Parathyroid adenoma (tissue), 2 donors: ENCODE measurements around the gene RNF11.

Experiments used
- H2AFZ ChIP-seq: fragments of 300-600 bp; sonication (generic); one replicate; pipeline ENCODE4 v1.7.0; 2017; ENCODE audit warnings: antibody characterized with exemption, mild to moderate bottlenecking
- H3K27ac ChIP-seq: fragments of 300-600 bp; sonication (generic); one replicate; pipeline ENCODE4 v1.7.0; 2017
- H3K27me3 ChIP-seq: fragments of 300-600 bp; sonication (generic); one replicate; pipeline ENCODE4 v1.7.0; 2017; ENCODE audit warnings: low read length; ENCODE audit not compliant: control insufficient read depth, insufficient read depth
- H3K36me3 ChIP-seq: fragments of 300-600 bp; sonication (generic); one replicate; pipeline ENCODE4 v1.7.0; 2017; ENCODE audit warnings: low read length; ENCODE audit not compliant: control insufficient read depth, insufficient read depth
- H3K4me1 ChIP-seq: fragments of 300-600 bp; sonication (generic); one replicate; pipeline ENCODE4 v1.7.0; 2017; ENCODE audit warnings: control low read depth
- H3K4me2 ChIP-seq: fragments of 300-600 bp; sonication (generic); one replicate; pipeline ENCODE4 v1.7.0; 2017; ENCODE audit warnings: low read length
- H3K4me3 ChIP-seq: fragments of 300-600 bp; sonication (generic); one replicate; pipeline ENCODE4 v1.7.0; 2017; ENCODE audit warnings: low read depth, low read length
- H3K79me2 ChIP-seq: fragments of 300-600 bp; sonication (generic); one replicate; pipeline ENCODE4 v1.7.0; 2017; ENCODE audit warnings: control low read depth
- H3K9ac ChIP-seq: fragments of 300-600 bp; sonication (generic); one replicate; pipeline ENCODE4 v1.7.0; 2017; ENCODE audit warnings: mild to moderate bottlenecking
- H3K9me3 ChIP-seq: fragments of 300-600 bp; sonication (generic); one replicate; pipeline ENCODE4 v1.7.0; 2017; ENCODE audit warnings: low read length; ENCODE audit not compliant: control insufficient read depth
- CTCF ChIP-seq: fragments of 300-600 bp; sonication (generic); IDR thresholded peaks from one replicate; pipeline ENCODE4 v1.7.0; 2017; ENCODE audit warnings: antibody characterized with exemption, mild to moderate bottlenecking
- donor health status: primary hyperparathyroidism.

RNF11 gene

GRCh38 chr1:51263147-51263877, 27.2 kb downstream of the RNF11 start:
- no peak overlapping the region for H3K27ac ChIP-seq

GRCh38 chr1:51264451-51264850, 28.4 kb downstream of the RNF11 start:
- H3K27me3 ChIP-seq = no peaks in the 10 kb centered on the region
- no peaks in the 10 kb centered on the region for H3K9me3 ChIP-seq
- no peak overlapping the region for H3K27ac ChIP-seq
- H3K36me3 ChIP-seq = no peaks in the 10 kb centered on the region
- H3K4me3 ChIP-seq = no peak overlapping the region
- no peak overlapping the region for H2AFZ ChIP-seq
- peaks cover 7% of the 10 kb centered on the region for H3K79me2 ChIP-seq
- H3K4me1 ChIP-seq = no peaks in the 10 kb centered on the region
- no peak overlapping the region for H3K4me2 ChIP-seq
- no peak overlapping the region for H3K9ac ChIP-seq
- no peak for TF ChIP-seq CTCF

More at GRCh38 chr1:51263147-51263877, 27.2 kb downstream of the RNF11 start:
- Histone ChIP-seq H3K79me2 (peaks cover 9% of the 10 kb centered on the region), H3K9me3 (no peaks in the 10 kb centered on the region), H3K4me2 (no peak overlapping the region), H3K9ac (no peak overlapping the region), H3K4me1 (no peaks in the 10 kb centered on the region), H3K27me3 (no peaks in the 10 kb centered on the region), H3K36me3 (no peaks in the 10 kb centered on the region), H3K4me3 (no peak overlapping the region), H2AFZ (no peak overlapping the region)
- TF ChIP-seq CTCF = no peak

- no peak for TF ChIP-seq CTCF
- Histone ChIP-seq H3K4me3 (no peak overlapping the region), H3K4me2 (no peak overlapping the region), H3K9ac (no peak overlapping the region), H3K27ac (no peak overlapping the region), H3K36me3 (no peaks in the 10 kb centered on the region), H3K27me3 (no peaks in the 10 kb centered on the region), H3K9me3 (no peaks in the 10 kb centered on the region), H3K4me1 (no peaks in the 10 kb centered on the region), H3K79me2 (peaks cover 7% of the 10 kb centered on the region), H2AFZ (no peak overlapping the region)
Measured at GRCh38 chr1:51265618-51266017, 29.5 kb downstream of the RNF11 start.

GRCh38 chr1:51266181-51266580, 30.1 kb downstream of the RNF11 start:
- no peak overlapping the region for H3K27ac ChIP-seq
- no peak overlapping the region for H3K9ac ChIP-seq
- no peak overlapping the region for H2AFZ ChIP-seq
- no peaks in the 10 kb centered on the region for H3K4me1 ChIP-seq
- H3K27me3 ChIP-seq = no peaks in the 10 kb centered on the region
- no peak overlapping the region for H3K4me2 ChIP-seq
- TF ChIP-seq CTCF = no peak
- H3K9me3 ChIP-seq = no peaks in the 10 kb centered on the region
- H3K36me3 ChIP-seq = no peaks in the 10 kb centered on the region
- no peak overlapping the region for H3K4me3 ChIP-seq
- peaks cover 7% of the 10 kb centered on the region for H3K79me2 ChIP-seq

GRCh38 chr1:51266791-51267190, 30.7 kb downstream of the RNF11 start:
- no peaks in the 10 kb centered on the region for H3K27me3 ChIP-seq
- no peak overlapping the region for H3K4me3 ChIP-seq
- no peaks in the 10 kb centered on the region for H3K4me1 ChIP-seq
- no peaks in the 10 kb centered on the region for H3K36me3 ChIP-seq
- peaks cover 4% of the 10 kb centered on the region for H3K79me2 ChIP-seq
- no peak overlapping the region for H2AFZ ChIP-seq
- H3K27ac ChIP-seq = no peak overlapping the region
- H3K9me3 ChIP-seq = no peaks in the 10 kb centered on the region
- TF ChIP-seq CTCF = no peak
- no peak overlapping the region for H3K4me2 ChIP-seq
- H3K9ac ChIP-seq = no peak overlapping the region
